ENCODE data around the gene FAM13A.

GRCh38 chr4:89021684-89022083 lies 35.3 kb downstream of the FAM13A start:
- TF ChIP-seq POLR2A (IDR thresholded peaks at IDR 0.05) = no peak
- no peak for TF ChIP-seq CTCF (IDR thresholded peaks at IDR 0.05)
